Fibroblast of mammary gland (primary cell): ENCODE results near the gene CASS4.

Experiments
- DNase-seq: peaks from one replicate; pipeline ENCODE4 v3.0.0-alpha.2; 2010; ENCODE audit warnings: low read depth
- H3K4me3 ChIP-seq: 2 replicates; pipeline ENCODE4 v1.5.1; 2011; ENCODE audit warnings: low read depth, mild to moderate bottlenecking, low read length, moderate library complexity; ENCODE audit not compliant: control insufficient read depth
- CTCF ChIP-seq: conservative IDR thresholded peaks from 2 replicates; pipeline ENCODE4 v1.5.1; 2011; ENCODE audit warnings: low read depth, low read length, inconsistent platforms; ENCODE audit not compliant: control insufficient read depth, insufficient read depth

CASS4 gene

GRCh38 chr20:56440346-56441007 lies 28.4 kb downstream of the CASS4 start:
- no peak for DNase-seq
- TF ChIP-seq CTCF = no peak
- H3K4me3 ChIP-seq = no peak overlapping the region

GRCh38 chr20:56442389-56443365 lies 30.6 kb downstream of the CASS4 start:
- no peak overlapping the region for H3K4me3 ChIP-seq
- no peak for TF ChIP-seq CTCF
- no peak for DNase-seq

GRCh38 chr20:56443654-56444540 lies 31.8 kb downstream of the CASS4 start:
- no peak for DNase-seq
- H3K4me3 ChIP-seq = no peak overlapping the region
- TF ChIP-seq CTCF = no peak

GRCh38 chr20:56445130-56445529 lies 33.1 kb downstream of the CASS4 start:
- no peak for DNase-seq
- no peak overlapping the region for H3K4me3 ChIP-seq
- no peak for TF ChIP-seq CTCF

GRCh38 chr20:56445540-56445939 lies 33.5 kb downstream of the CASS4 start:
- no peak overlapping the region for H3K4me3 ChIP-seq
- DNase-seq = no peak
- no peak for TF ChIP-seq CTCF

GRCh38 chr20:56447227-56447626 lies 35.2 kb downstream of the CASS4 start:
- no peak overlapping the region for H3K4me3 ChIP-seq
- no peak for DNase-seq
- no peak for TF ChIP-seq CTCF
